OCI-LY7 (cell line): ENCODE data around the gene TFEB.

Source experiments
- EZH2phosphoT487 ChIP-seq: fragments of 200-600 bp; sonication (generic); IDR thresholded peaks from 2 replicates; pipeline ENCODE4 v1.6.1; 2018; ENCODE audit warnings: low read depth, borderline replicate concordance, mild to moderate bottlenecking, mixed run types, antibody characterized with exemption, low read length, moderate library complexity, mixed read lengths
- TF ChIP-seq, protein P1 (sequence below): fragments of 200-600 bp; sonication (generic); conservative IDR thresholded peaks from 2 replicates; pipeline ENCODE4 v1.5.1; 2014; ENCODE audit warnings: mild to moderate bottlenecking, antibody characterized with exemption, low read length, moderate library complexity, mixed read lengths

DNA sequence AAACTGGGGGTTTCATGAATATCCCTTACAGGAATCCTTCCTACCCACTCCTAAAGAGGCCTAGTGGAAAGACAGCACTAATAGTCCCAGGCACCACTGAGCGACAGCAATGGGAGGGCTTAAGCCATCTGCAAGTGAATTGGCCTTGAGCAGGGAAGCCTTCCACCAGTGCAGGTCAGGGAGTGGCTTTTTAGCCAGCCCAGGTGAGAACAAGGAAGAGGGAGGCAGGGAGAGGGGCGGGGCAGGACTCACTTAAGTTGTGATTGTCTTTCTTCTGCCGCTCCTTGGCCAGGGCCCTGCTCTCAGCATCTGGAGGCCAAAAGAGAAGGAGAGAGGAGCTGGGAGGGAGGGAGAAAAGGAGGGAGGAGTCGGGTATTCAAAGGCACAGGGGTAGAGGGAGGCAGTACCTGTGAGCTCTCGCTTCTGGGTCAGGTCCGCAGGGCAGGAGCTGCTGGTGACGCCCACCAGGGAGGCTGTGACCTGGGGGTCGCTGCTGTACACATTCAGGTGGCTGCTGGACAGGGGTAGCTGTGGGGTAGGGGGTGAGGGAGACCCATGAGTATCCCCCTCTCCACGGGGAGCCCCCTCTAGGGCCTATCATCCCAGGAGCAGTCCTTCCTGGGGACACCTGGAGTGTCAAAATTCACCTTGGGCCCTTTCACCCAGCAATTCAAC lies 47.8 kb downstream of the TFEB start:
- TF ChIP-seq EZH2phosphoT487: no peak
- TF ChIP-seq, protein P1, sequence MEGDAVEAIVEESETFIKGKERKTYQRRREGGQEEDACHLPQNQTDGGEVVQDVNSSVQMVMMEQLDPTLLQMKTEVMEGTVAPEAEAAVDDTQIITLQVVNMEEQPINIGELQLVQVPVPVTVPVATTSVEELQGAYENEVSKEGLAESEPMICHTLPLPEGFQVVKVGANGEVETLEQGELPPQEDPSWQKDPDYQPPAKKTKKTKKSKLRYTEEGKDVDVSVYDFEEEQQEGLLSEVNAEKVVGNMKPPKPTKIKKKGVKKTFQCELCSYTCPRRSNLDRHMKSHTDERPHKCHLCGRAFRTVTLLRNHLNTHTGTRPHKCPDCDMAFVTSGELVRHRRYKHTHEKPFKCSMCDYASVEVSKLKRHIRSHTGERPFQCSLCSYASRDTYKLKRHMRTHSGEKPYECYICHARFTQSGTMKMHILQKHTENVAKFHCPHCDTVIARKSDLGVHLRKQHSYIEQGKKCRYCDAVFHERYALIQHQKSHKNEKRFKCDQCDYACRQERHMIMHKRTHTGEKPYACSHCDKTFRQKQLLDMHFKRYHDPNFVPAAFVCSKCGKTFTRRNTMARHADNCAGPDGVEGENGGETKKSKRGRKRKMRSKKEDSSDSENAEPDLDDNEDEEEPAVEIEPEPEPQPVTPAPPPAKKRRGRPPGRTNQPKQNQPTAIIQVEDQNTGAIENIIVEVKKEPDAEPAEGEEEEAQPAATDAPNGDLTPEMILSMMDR: no peak
